Fibroblast of lung (primary cell): ENCODE measurements around the gene FZD10.

Experiments used
- CTCF ChIP-seq, 2 donors: IDR thresholded peaks in 1 of 2; conservative IDR thresholded peaks in 1 of 2; 1 replicate in 1 of 2; 2 replicates in 1 of 2; pipeline ENCODE4 v1.5.1; 2011 to 2012; ENCODE audit warnings: low read length in 2 of 2, control low read depth in 1 of 2, inconsistent platforms in 1 of 2, low read depth in 1 of 2, mild to moderate bottlenecking in 1 of 2
- EZH2 ChIP-seq: IDR thresholded peaks from 2 replicates; pipeline ENCODE4 v1.5.1; 2012; ENCODE audit warnings: low read length, control low read depth, mild to moderate bottlenecking; ENCODE audit errors: missing control alignments

- TF ChIP-seq EZH2: no peak
- no peak for TF ChIP-seq CTCF (conservative IDR thresholded peaks at IDR 0.05 in 1 of 2, IDR thresholded peaks at IDR 0.05 in 1 of 2; ENCODE audit: low read depth in 1 of 2, low read length in 2 of 2)
Observed at GRCh38 chr12:130185455-130186391, 23.5 kb downstream of the FZD10 start.
